SH-SY5Y (cell line): Measurements from ENCODE around the gene AKR1C2.

ENCODE experiments used
- GATA2 ChIP-seq: IDR thresholded peaks from 2 replicates; pipeline ENCODE4 v1.6.1; 2011; ENCODE audit warnings: mild to moderate bottlenecking, low read depth, low read length
- GATA3 ChIP-seq: IDR thresholded peaks from 2 replicates; pipeline ENCODE4 v1.6.1; 2011; ENCODE audit warnings: low read depth, mild to moderate bottlenecking, low read length, moderate library complexity

GRCh38 chr10:5014936-5015335, 11.3 kb upstream of the AKR1C2 start:
- TF ChIP-seq GATA2 (no peak), GATA3 (no peak)
